NCI-H524 treated with DMSO at 0.1 percent for 48 hours (cell line): Measurements from ENCODE around the gene CES1.
"Not testable (repeated sequence)": the region's sequence is repeated elsewhere in the genome, so short reads cannot be mapped to it uniquely, and the experiment has no call there.

Experiments used
- DNase-seq: peaks from one replicate; lab custom pipeline; 2025; lab: John Stamatoyannopoulos, UW

The CES1 gene

DNA sequence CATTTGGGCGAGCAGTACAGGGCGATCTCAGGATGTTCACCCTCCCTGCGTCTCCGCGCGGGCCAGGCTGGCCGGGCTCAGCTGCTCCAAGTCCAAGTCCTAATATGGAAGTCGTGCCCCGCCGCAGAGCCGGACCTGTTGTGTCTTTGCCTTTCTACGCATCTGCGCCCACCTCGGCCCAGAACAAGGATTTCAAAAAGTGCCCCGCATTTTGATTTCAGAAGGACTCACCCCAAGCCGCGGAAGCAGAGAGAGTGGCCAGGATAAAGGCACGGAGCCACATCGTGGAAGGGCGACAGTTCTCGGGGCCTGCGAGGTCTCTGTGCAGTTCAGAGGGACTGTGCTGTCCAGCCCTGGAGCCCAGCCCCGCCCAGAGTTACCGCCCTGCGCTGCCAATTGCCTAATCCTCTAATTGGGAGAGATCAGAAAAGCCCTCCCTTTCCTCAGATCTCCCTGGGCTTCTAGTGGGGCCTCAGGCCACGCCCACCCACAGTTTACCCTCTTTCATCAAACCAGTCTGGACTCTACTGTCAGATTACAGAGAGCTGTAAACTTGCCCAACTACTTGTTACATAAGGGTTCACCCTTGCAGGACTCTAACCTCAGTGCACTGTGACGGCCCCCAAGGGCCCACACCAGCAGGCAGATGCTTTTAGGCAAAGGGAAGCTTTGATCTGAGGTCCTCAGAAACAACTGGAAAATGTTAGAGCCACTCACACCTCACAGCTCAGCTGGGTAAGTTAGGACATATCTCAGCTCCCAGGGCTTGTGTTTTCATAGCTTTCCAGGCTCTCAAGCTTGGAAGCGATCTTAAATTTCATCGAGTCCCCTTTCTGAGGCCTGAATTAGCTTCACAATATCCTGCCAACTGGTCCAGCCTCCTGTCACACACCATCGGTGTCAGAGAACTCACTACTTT lies at the start of gene CES1:
Gene CES1, minus strand, starts transcription at position 324 of the 919 bp plus-strand sequence. Its CDS starts 41 bp downstream, at position 283.
- DNase-seq, result no peak

DNA sequence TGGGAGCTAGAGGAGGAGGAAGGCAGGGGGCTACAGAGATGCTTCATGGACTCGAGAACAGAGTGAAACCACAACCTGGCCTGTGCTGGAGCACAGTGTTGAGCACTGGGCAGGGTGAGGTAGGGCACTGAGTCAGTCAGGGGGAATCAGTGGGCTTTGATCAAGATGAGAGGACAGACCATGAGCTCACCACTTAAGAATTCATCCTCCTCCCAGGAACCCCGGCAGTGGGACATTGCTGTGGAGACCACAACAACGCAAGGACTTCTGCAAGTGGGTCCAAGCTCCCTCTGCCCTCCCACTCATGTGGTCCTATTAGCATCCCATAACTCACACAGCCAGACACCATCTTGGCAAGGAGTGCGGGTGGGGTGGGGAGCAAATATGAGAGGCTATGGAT lies 44.0 kb upstream of the CES1 start:
- no peak for DNase-seq

DNA sequence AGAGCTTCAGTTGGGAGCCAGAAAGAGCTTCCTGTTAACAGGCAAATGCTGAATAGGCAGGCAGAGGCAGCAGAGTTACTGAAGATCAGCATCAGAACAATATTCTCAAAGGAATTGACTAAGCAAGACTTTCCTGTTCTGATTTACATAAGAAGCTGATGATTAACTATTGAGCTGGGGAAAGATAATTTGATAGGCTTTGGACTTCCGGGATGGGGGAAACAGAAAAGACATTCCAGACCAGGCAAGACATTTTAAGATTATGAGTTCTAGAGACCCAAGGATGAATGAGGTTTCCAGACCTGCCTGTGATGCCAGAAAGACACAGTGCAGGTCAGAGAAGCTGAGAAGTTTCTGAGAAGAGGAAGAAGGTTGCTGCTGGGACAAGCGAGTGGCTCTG lies 42.4 kb upstream of the CES1 start, which contains the start of gene CES5A:
Gene CES5A, minus strand, starts transcription at position 101 of the 400 bp plus-strand sequence. CDS start 152 bp downstream, outside the sequence.
- DNase-seq, result no peak

DNA sequence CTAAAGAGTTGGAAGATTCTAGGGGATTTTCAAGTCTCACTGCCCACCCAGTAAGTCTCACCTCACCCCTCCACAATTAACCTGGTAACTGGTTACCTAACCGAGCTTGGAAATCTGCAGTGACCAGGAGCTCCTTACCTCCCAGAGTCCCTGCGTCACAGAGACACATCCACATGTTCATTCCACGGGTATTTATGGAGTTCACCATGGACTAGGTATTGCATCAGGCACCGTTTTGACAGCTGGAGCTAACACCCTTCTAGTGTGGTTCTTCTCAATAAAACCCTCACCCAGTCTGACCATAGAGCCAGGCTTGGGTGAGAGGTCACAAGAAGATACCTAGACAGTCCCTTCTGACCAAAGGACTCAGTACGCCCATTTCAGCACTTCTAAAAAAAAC lies 40.2 kb upstream of the CES1 start:
- no peak for DNase-seq

DNA sequence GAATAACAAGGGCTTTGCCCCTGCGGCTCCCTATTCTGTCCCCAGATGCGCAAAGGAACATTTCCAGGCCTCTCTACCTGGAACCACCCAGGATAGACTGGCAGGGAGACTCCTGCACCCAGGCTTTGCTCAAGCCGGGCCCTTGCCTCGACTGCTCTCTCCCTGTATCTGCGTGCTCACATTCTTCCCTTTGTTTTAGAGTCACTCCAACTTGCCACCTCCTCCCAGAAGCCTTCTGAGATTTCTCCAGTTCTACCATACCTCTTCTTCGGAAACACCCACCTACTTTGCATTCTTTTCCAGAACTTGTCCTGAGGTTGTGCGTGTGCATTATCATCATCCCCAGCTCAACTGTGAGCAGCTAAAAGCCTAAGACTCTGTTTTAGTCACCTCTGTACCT lies 39.2 kb upstream of the CES1 start:
- DNase-seq, result no peak

DNA sequence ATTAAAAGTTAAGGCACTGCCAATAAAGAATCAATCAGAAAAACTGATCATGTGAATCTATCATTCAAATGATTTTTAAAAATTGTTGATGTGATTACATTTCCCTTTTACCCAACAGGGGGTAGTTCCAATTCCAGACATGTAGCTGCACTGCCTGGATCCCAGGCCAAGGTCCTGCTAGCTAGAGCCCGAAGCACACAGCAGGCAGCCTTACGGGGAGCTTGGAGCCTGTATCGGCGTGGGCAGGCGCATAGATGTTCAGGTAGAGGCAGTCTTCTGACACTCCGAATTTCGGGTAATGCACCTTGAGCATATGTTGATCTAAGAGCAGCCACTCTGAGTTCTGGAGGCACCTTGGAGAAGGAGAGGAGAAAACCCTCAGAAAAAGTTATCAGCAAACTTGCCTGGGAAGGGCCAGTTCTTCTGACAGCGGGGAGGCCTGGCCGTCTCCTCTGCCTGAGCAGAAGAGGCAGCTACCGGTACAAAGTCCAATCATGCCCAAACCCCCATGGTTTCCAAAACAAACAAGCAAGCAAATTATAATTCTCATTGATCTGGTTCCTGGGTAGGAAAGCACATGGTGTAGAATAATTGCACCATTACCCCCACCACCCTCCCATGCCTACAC lies 38.6 kb upstream of the CES1 start:
- DNase-seq, result no peak

DNA sequence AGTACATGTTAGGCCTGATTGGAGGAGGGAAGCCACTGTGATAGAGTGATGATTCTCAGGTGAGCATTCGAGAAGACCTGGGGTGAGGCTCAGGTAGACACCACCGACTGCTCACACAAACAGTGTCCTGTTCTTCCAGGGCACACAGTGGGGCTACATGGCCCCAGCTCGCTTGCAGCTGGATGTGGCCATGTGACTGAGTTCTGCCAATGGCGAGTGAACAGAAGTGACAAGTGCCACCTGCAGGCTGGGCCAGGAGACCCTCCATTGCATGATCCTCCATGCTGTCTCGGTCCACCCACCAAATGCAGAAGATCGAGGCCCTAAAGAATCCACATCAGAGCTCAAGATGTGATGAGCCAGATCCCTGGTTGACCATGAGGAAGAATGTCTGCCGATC lies 36.1 kb upstream of the CES1 start:
- DNase-seq, result no peak

DNA sequence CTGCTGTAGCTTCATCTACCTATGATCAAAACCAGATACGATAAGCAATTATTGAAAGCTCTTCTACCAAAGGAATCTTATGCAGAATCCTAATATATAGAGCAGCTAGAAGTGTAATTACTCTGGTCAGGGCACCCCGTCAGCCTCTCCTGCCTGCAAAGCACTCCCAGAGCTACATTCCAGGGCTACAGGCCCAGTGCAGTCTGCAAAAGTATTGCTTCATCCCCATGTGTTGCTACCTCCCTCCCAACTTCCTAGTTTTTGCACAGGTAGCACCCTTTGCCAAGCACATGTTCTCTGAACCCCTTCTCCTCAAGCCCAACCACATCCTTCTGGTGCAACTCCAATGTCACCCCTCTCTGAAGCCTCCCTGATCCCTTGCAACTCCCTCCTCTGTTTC lies 35.2 kb upstream of the CES1 start:
- no peak for DNase-seq

DNA sequence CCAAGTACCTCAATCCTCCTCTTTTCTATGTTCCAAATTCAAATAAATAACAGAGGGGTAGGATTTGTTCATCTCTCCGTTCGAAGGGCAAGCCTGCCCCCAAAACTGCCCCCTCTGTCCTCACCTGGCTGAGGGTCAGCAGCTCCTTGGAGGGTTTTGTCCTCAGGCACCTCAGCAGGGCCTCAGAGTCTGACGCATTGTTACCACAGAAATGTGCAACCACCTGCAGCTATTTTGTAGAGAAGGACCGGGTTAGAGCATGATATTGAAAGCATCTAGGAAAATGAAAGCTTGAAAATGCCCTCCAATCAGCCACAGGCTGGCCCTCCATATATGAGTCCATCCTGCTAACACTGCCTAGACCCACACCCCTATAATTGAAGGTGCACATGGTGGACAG lies 28.4 kb upstream of the CES1 start:
- DNase-seq, result no peak

DNA sequence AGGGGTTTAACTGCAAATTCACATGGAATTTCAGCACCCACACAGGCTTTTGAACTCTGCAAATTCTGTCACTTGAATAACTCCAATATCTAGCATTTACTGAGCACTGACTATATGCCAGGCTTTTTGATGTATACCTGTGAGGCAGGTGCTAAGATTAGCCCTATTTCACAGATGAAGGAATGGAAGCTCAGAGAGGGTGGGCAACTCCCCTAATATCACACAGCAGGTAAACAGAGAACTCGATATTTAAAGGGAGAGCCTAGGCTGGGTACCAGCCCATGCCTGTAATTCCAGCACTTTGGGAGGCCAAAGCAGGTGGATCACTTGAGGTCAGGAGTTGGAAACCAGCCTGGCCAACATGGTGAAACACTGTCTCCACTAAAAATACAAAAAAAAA lies 24.8 kb upstream of the CES1 start:
- DNase-seq, result not testable (repeated sequence)

DNA sequence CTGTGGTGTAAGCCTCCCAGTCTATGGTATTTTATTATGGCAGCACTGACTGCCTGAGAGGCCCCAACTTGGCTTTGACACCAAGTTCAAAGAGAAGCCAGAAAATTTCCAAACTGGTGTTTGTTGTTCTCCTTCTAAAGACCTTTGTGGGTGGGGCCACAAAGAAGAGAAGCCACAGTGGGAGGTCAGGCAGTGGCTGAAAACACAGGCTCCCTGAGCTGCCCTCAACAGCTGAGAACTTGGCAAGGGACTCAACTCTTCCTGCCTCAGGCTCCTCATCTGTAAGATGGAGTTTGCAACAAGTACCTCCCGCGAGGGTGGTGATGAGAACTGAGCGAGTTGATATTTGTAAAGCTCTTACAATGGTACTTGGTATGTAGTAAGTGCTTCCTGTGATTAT lies 24.1 kb upstream of the CES1 start:
- DNase-seq, result no peak

DNA sequence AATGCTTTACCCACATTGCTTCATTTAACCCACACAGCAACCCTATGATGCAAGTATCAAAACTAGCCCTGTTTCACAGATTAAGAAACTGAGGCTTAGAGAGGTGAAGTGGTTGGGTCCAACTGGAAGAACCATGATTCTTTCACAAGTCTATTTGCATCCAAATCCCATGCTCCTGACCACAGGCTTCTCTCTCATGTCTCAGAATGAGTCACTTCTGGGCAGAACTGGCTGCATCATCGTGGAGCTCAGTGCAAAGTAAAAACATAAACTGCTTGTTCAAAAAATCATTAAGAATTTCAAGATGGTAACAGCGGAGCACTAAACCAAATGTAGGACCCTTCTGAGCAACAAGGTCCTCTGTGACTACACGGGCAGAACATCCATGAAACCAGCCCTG lies 20.2 kb upstream of the CES1 start:
- no peak for DNase-seq

DNA sequence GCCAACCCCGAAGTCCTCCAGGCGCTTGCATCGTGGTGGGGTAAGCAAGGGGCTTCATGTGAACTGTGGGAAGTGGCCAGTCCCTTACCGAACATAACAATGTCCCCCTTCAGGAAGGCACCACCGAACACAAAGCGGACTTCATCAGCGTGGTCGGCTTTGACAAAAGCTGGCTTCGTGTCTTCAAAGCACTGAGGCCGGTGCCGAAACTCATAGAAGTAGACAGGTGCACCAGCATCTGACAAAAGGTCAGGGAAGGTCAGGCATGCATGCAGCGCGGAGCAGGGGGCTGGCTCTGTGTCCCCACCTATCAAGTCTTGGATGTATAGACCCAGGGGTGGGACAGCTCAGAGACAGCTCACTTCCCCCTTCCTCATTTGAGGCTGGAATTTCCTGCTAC lies 16.6 kb upstream of the CES1 start:
- no peak for DNase-seq

DNA sequence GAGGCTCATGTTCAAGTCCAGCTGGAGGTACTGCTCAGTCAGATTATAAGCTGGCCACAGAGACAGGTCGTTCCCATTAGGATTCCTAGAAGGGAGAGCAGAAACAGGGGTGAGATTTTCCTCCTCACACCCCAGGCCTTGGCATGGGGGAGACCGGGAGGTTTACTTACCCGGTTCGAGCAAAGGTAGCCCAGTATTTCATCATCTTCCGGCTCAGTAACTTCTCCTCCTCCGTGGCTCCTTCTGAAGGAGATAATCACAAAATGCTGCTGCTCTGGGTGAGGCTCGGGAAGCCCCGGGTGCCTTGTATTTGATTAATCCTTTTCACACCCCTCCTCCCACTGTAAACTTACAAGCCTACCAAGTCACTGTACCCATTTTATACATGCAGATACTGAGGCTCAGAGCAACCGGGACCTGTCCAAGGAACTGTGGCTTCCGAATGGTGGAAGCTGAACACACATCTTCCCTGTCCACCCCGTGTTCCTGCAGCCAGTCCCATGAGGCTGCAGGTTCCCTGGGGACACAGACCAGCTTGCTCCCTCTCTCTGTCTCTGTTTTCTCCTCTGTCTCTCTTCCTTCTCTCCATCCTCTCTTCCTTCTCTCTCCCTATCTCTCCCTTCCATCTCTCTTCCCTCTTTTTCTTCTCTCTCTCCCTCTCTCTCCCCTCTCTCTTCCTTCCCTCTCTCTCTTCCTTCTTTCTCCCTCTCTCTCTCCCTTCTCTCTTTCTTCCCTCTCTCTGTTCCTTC lies 13.9 kb upstream of the CES1 start:
- DNase-seq, result no peak

DNA sequence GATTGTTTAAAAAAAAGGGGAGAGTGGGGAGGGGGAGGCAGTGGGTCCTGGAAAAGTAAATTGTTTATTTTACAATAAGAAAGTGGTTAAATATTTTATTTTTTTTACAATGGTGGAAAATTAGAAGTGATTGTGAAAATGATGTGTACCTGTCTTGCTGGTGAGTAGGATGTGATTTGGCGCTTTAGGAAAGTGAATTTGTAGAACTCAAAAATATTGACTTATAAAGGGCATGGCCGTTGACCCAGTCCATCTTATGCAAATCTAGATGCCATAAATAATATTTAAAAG lies 10.2 kb upstream of the CES1 start:
- DNase-seq, result no peak

DNA sequence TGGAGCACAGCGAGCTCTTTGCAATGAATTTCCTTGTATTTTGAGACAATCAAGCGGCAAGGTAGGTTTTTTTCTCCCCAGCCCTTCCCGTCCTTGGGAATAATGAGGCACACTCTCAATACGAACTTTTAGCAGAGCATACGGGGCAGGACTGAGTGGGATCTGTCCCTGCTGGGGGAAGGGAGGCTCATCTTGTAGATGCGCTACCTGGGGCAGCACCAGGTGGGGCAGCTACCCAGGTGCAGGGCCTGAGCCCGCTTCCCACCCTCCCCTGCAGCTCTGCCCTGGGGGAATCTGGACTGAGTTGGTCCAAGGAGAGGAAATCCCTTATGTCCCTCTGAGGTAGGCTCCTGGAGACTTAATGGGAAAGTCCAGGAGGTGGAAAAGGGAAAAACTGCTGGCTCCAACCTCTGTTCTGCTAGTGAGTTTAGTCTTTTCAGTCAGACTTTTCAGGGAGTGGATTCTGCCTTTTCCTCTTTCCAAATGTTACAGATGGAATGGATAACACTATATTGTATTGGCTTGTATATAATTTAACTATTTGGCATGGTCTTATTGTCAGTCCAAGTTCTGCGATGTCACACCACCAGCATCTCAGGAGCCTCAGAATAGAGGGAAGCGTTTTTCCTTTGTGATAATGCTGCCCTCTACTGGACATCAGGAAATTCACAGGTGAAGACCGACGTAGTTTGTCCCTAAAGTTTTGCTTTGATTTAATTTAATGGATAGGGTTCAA lies 9.6 kb upstream of the CES1 start:
- DNase-seq, result no peak

DNA sequence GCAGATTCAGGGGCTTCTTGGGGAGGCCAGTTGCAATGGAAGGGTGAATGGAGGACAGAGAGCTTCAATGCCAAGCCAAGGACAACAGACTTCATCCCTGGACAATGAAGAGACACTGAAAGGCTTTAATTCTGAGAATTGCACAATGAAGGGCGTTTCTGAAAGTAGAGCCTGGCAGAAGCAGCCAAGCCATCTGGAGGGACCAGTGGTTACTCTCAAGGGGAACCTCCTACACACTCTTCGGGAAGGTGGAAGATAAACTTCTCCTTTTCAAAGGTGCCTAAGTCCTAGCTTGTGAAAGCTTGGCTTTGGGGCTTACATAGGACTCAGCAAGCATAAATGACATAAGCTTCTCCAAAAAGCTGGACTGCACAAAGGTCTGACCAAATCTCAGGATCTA lies 6.2 kb upstream of the CES1 start:
- no peak for DNase-seq

DNA sequence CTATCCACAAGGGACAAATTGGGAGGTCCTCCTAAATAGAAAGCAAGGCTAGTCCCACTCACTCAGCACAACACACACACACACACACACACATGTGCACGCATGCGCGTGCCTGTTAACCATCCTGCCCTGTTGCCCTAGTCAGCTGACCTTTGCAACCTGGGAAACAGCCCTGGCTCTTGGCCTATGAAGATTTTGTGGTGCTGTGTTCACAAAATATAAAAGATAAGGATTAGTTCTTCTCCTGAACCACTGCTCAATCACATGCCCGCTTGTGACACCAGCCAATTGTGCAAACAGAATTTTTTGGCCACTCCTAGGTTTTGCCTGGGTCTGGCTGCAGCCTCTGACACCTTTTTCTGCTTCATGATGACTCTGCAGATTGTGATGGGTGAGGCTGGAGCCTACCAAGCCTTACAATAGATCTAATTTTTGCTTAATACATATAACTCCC lies 3.3 kb upstream of the CES1 start:
- no peak for DNase-seq

DNA sequence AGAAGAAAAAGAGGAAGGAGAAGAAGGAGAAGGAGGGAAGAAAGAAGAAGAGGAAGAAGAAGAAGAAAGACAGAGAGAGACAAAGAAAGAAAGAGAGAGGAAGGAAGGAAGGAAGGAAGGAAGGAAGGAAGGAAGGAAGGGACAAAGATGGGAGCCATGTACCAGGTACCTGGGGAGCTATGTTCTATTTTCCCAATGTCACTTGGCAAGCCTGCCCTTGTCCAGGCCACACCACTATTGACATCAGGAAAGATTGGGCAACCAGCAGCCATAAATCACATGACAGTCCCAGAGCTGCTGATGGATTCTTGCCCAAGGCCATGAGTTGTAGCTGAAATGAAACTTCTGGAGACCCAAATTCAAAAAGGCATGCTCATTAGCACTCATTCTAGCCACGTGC lies 2.7 kb upstream of the CES1 start:
- no peak for DNase-seq

DNA sequence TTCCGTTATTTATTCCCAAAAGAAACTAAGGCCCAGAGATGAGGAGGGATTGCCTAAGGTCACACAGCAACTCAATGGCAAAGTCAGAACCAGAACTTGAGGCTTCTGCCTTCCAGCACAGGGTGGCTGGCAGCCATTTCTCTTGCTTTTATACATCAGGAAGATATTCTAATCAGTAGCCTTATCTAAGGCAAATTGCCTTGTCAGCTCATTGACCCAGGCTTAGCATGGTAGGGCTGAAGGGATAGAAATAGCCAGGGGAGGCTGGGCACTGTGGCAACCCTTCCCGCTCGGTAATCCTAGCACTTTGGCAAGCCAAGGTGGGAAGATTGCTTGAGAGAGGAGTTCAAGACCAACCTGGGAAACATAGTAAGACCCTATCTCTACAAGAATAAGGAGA lies 2.3 kb upstream of the CES1 start:
- DNase-seq, result not testable (repeated sequence)

DNA sequence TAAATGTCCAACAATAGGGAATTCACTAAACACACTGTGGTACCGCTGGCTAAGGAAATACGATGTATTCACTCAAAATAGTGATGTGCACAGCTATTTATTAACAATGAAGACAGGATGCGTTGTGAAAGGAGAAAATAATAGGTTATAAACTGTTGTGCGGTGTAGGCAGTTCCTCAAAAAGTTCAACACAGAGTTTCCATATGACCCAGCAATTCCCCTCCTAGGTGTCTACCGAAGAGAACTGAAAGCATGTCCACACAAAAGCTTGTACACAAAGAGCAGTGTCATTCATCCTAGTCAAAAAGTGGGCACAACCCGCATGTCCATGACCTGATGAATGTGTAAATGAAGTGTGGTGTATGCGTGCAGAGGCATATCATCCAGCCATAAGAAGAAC lies 1.2 kb upstream of the CES1 start:
- no peak for DNase-seq

DNA sequence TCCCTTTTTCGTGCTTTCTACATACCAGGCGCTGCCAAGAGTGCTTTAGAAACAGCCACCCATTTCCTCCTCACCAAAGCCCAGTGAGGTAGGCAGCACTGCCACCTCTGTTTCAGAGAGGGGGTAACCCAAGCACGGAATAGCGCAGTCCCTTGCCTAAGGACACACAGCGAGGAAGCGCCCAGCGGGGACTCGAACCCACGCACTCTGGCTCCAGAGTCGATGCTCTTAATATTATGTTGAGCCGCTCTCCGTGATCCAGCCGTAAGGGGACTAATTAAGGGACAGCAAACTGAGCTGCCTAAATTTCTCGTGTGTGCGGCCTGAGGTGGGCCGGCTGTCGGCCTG lies 497 bp downstream of the CES1 start:
- no peak for DNase-seq
